Measurements from ENCODE around the gene TNIK. TPM values are rescaled to one million over a fixed set of nuclear protein-coding genes. Genes with fewer than 3 reads are reported as not detected.

The TNIK gene
- total and polyA plus RNA-seq, 2 of the 13 experiments (the other 11 are each of a cell fraction or from before 2014, with no cell fraction given), result 0.15 to 0.22 TPM

GRCh38 chr3:171283183-171283847 is 176.9 kb downstream of the TNIK start (continued):
- no peak for TF ChIP-seq PBX3 (CRISPR knock-in tag; IDR thresholded peaks at IDR 0.05; ENCODE audit: borderline replicate concordance)

GRCh38 chr3:171282041-171282440 is 178.2 kb downstream of the TNIK start:
- FAIRE-seq (no peak), DNase-seq (ENCODE audit: low spot score) (no peak), ATAC-seq (no peak)
- intact Hi-C loops (cut with micrococcal nuclease; ENCODE audit: unreplicated experiment) (loop anchor here (5.0 kb wide), 1 partner anchor 815 kb away; no protein-coding TSS in a partner anchor), in situ Hi-C loops (cut with HindIII; ENCODE audit: extremely low pct_ligation_motif_present, low pct_unique_long_range_greater_than_20kb) (no loop called here)
- H2AFZ ChIP-seq (ENCODE audit: low read length), result no peak overlapping the region
- ChIA-PET POLR2A (no interaction called here), CTCF (ENCODE audit: low intra/inter-chr PET ratio, low total read pairs) (no interaction called here)
- H3K9me3 ChIP-seq (ENCODE audit: low read length), result no peaks in the 10 kb centered on the region
- BruUV-seq (replicated peaks), result no TSS peak
- H3K4me2 ChIP-seq (ENCODE audit: low read depth, low read length), result no peak overlapping the region
- 70% methylated on average over 4 of the region's 4 CpGs for WGBS (ENCODE audit: low lambda C conversion rate)
- no peaks in the 10 kb centered on the region for H3K36me3 ChIP-seq (replicated peaks in 1 of 2; ENCODE audit: control insufficient read depth in 1 of 2, insufficient read depth in 2 of 2, low read length in 2 of 2)
- H3K4me3 ChIP-seq (replicated peaks in 1 of 3; ENCODE audit: insufficient read depth in 1 of 3, low read depth in 2 of 3, low read length in 3 of 3), result no peak overlapping the region
- H3K79me2 ChIP-seq (ENCODE audit: insufficient read depth, low read length), result no peaks in the 10 kb centered on the region
- no peak overlapping the region for H3K9ac ChIP-seq (ENCODE audit: insufficient read depth, low read depth, low read length)
- H4K20me1 ChIP-seq (ENCODE audit: insufficient read depth, low read length), result no peaks in the 10 kb centered on the region
- H3K4me1 ChIP-seq (ENCODE audit: insufficient read depth, low read length), result no peaks in the 10 kb centered on the region
- H3K27me3 ChIP-seq (ENCODE audit: control insufficient read depth in 1 of 2, insufficient read depth in 2 of 2, low read length in 2 of 2), result no peaks in the 10 kb centered on the region
- H3K27ac ChIP-seq (ENCODE audit: extremely low read length, insufficient read depth, low read length), result no peak overlapping the region
- no peak for TF ChIP-seq MED13 (CRISPR knock-in tag; IDR thresholded peaks at IDR 0.05)
- no peak for TF ChIP-seq ZBTB10 (CRISPR knock-in tag; IDR thresholded peaks at IDR 0.05; ENCODE audit: borderline replicate concordance)
- no peak for TF ChIP-seq TP53 (CRISPR knock-in tag; conservative IDR thresholded peaks at IDR 0.05)
- TF ChIP-seq ZNF768 (CRISPR knock-in tag; IDR thresholded peaks at IDR 0.05), result no peak
- TF ChIP-seq ZNF569 (CRISPR knock-in tag; IDR thresholded peaks at IDR 0.05; ENCODE audit: borderline replicate concordance), result no peak
- TF ChIP-seq ZZZ3 (CRISPR knock-in tag; IDR thresholded peaks at IDR 0.05; ENCODE audit: borderline replicate concordance), result no peak
- no peak for TF ChIP-seq ZNF142 (CRISPR knock-in tag; IDR thresholded peaks at IDR 0.05)
- TF ChIP-seq ZBTB34 (CRISPR knock-in tag; IDR thresholded peaks at IDR 0.05), result no peak
- no peak for TF ChIP-seq ZNF333 (CRISPR knock-in tag; IDR thresholded peaks at IDR 0.05; ENCODE audit: borderline replicate concordance)

Data from HepG2 (cell line).